ENCODE data around the gene PRKD1.

Gene PRKD1

GRCh38 chr14:29838752-29839151, 88.9 kb downstream of the PRKD1 start:
- DNase-seq (ENCODE audit: low read depth) = no peak

- DNase-seq (ENCODE audit: low read depth) = no peak
These were observed 91.3 kb downstream of the PRKD1 start for GRCh38 chr14:29836395-29836794.

DNA sequence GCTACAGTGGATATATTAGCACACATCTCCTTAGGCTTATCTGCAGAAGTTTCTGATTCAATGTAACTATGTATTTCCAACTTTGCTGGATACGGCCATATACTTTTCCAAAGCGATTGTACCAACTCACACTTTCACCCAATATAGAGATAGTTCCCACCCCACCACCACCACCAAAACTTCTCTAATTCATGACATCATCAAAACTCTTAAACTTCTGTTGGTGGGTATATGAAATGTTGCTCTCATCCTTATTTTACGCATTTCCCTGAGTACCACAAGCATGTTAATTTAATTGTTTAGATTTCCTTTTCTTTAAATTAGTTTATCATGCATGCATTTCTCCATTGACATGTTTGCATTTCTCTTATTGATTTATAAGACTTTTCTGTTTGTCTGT, 95.6 kb downstream of the PRKD1 start:
- DNase-seq (ENCODE audit: low read depth) = no peak

DNA sequence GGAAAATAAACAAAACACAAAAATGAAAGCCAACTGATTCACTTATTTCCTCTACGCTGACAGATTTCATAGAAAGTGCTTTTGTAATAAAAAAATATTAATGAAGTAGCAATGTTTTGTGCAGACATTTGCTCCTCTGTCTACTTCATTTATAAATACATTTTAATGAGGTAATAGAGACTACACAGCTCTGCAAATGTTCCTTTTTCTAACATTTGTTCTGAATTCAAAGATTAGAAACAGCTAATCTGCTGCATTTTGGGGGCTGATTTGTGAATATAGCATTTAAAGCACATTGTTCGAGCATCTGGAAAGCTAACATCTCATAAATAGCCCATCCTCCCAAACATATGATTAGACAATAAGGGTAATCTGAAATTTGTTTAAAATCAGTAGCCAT, 97.8 kb downstream of the PRKD1 start:
- DNase-seq (ENCODE audit: low read depth) = no peak

GRCh38 chr14:29823816-29824215, 103.8 kb downstream of the PRKD1 start:
- no peak for DNase-seq (ENCODE audit: low read depth)

DNA sequence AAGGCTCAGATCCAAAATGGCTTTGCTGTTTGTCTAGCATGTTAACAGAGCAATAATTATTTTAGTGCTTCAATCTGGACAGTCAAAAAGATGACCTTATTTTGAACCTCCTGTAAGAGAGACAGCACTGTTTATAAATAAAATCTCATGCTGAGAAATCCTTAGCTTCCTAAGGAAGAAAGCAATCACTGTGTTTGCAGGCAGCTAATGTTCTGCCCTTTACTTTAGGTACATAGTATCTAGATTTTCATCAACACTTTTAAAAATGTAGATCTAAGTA, 105.3 kb downstream of the PRKD1 start:
- DNase-seq (ENCODE audit: low read depth) = no peak

GRCh38 chr14:29821661-29822429, 105.8 kb downstream of the PRKD1 start:
- no peak for DNase-seq (ENCODE audit: low read depth)

- no peak for DNase-seq (ENCODE audit: low read depth)
These were observed 106.4 kb downstream of the PRKD1 start for GRCh38 chr14:29821242-29821641.

DNA sequence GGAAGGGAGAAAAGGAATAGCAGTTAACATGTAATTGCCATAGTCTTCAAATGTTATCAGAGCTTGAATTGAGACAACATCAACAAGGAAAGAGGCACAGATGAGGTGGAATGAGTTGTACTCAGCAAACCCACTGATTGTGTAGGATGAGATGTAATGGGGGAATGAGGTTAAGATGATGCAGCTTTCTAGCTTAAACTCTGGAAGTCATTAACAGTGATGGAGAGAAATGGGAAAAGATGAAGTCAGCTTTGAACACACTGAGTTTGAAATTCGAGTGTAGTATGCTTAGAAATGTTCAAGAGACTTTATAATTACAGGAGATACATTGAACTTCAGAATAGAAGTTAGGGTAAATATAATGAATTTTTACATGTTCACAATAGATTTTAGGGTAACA, 106.9 kb downstream of the PRKD1 start:
- DNase-seq (ENCODE audit: low read depth) = no peak

DNA sequence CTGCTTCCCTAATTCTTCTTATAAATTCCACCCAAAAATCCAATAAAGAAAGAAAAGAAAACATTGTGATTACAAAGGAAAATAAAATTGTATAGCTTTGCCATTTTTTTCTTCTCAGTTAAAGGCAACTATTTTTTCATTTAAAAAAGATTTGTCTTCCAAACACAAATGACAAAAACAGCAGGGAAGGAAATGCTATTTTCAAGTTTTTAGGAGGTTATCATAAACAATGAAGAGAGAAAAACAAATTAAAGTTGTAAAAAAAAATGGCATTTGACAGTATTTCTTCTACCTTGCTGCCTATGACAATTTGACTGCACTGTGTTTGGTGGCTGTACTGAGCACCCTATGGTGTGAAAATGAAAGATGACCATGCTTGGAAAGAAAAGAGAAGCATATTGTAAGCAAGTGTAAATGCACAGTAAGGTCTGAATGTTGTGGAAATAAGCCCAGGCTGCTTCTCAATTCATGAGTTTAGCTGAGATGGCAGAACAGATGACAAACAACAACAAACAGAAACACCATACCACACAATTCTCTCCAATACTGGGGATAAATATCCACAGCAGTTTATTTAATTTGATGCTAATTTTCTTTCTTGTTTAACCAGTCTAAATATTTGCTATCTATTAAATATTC, 109.8 kb downstream of the PRKD1 start:
- no peak for DNase-seq (ENCODE audit: low read depth)

GRCh38 chr14:29815016-29815674, 112.5 kb downstream of the PRKD1 start:
- DNase-seq (ENCODE audit: low read depth) = no peak

DNA sequence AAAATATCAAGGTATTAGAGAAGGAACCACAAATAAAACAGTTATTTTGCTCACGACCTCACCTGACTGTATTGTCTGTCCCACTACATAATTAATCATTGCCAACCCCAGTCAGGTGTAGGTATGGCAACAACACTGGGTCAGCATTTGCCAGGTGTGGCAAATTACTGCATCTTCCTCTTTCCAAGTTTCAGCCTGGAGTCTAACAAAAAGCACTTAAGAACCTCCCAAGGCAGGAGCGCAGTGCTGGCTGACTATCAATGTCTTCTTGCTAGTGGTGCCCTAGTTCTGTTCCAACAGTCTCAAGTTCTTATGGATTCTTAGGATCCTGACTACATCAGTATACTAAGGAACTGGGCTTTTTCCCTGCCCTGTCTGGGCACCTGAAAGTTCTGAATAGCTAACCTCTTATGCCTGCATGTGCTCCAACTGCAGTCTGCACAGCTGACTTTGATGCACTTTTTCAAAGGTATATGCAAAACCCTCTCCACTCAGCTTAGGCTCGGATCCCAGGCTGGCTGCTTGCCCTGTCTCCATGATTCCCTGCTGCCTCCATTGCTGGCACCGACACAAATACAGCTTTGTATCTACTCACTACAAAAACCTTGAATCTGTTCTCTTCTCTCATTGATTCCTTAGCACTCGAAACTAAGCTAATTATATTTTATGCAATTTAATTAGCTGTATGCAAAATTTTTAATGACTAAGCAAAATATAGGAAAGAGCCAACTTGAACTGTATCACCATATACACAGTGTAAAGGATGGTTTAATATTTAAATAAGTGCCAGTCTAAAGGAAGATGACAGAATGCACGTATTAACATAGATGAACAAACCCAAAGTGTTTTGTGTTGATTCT, 113.3 kb downstream of the PRKD1 start:
- no peak for DNase-seq (ENCODE audit: low read depth)

DNA sequence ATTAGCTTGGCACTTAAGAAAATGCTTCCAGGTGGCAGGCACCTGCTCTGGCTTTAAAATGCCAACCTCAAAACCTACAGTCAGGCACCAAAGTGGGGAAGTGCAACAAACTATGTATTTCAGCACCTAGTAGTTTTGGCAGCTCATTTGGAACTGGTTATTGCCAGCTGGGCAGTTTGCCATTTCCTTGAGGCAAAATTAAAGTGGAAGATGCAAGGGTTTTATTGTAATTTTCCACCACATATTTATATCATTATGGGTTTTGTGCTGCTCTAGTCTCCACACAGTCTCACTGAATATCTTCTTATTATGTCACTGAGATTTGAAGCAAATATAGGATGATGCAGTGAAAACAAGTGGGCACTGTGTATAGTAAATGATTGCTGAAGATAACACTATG, 117.0 kb downstream of the PRKD1 start:
- peak; percentile 28 for DNase-seq (ENCODE audit: low read depth)

DNA sequence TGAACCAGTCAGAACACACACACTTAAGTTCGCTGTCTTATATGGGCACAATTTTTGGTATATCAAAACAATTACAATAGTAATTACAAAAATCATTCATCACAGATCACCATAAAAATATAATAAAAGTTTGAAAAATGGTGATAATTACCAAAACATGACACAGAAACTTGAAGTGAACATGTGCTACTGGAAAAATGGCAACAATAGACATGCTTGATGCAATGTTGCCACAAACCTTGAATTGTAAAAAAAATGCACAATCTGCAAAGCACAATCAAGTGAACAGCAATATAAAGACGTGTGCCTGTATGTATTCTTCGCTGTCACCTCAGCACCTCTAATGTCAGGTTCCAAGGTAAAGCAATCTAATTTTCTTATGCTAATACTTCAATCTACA, 117.6 kb downstream of the PRKD1 start:
- DNase-seq (ENCODE audit: low read depth) = no peak

GRCh38 chr14:29806124-29806517, 121.5 kb downstream of the PRKD1 start:
- DNase-seq (ENCODE audit: low read depth) = no peak

- peak; percentile 48 for DNase-seq (ENCODE audit: low read depth)
These were observed 122.1 kb downstream of the PRKD1 start for GRCh38 chr14:29805415-29806123.

- DNase-seq (ENCODE audit: low read depth) = no peak
These were observed 123.0 kb downstream of the PRKD1 start for GRCh38 chr14:29804481-29805266.

DNA sequence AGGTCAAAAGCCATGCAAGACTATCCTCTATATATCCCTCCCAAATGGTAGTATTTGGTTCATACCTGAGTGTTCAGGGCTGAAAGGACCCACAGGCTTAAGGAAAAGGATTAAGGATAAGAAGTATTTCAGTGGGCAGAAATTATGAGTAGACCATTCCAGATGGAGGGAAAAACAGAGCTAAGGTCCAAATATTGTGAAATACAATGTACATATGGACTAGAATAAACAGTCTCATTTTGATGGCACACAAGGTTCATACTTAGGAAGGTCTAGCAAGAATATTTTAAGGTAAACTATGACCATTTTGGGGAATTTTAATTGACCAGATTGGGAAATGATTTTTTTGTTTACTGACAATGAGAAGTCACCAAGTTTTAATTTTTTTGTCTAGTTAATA, 124.6 kb downstream of the PRKD1 start:
- no peak for DNase-seq (ENCODE audit: low read depth)

- no peak for DNase-seq (ENCODE audit: low read depth)
These were observed 125.4 kb downstream of the PRKD1 start for GRCh38 chr14:29802211-29802610.

DNA sequence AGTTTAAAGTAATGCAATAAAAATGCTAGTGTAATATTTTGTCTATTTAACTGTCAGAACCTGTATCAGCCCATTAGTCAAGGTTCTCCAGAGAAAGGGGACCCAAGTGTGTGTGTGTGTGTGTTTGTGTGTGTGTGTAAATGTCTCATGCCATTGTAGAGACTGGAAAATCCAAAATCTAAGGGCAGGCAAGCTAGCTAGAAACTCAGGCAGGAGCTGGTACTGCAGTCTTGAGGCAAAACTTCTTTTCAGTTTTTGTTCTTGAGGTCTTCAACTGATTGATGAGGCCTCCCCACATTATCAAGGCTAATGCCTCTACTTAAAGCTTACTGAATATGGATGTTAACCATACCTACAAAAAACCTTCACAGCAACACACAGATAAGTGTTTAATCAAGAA, 126.7 kb downstream of the PRKD1 start:
- DNase-seq (ENCODE audit: low read depth) = no peak

GRCh38 chr14:29799464-29800095, 128.1 kb downstream of the PRKD1 start:
- DNase-seq (ENCODE audit: low read depth) = no peak
